ENCODE results near the gene VENTX.

- TF ChIP-seq CTCF (IDR thresholded peaks at IDR 0.05) (no peak), ZNF263 (CRISPR knock-in tag; IDR thresholded peaks at IDR 0.05; ENCODE audit: low read depth) (no peak), TEAD4 (CRISPR knock-in tag; IDR thresholded peaks at IDR 0.05) (no peak), ZMAT4 (CRISPR knock-in tag; IDR thresholded peaks at IDR 0.05) (no peak), ELF4 (CRISPR knock-in tag; IDR thresholded peaks at IDR 0.05; ENCODE audit: low read depth) (no peak), CDX4 (CRISPR knock-in tag; IDR thresholded peaks at IDR 0.05; ENCODE audit: borderline replicate concordance) (no peak)
- TF ChIP-seq, protein P1, sequence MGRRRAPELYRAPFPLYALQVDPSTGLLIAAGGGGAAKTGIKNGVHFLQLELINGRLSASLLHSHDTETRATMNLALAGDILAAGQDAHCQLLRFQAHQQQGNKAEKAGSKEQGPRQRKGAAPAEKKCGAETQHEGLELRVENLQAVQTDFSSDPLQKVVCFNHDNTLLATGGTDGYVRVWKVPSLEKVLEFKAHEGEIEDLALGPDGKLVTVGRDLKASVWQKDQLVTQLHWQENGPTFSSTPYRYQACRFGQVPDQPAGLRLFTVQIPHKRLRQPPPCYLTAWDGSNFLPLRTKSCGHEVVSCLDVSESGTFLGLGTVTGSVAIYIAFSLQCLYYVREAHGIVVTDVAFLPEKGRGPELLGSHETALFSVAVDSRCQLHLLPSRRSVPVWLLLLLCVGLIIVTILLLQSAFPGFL (CRISPR knock-in tag; IDR thresholded peaks at IDR 0.05; ENCODE audit: borderline replicate concordance) = no peak
- TF ChIP-seq, protein P2, sequence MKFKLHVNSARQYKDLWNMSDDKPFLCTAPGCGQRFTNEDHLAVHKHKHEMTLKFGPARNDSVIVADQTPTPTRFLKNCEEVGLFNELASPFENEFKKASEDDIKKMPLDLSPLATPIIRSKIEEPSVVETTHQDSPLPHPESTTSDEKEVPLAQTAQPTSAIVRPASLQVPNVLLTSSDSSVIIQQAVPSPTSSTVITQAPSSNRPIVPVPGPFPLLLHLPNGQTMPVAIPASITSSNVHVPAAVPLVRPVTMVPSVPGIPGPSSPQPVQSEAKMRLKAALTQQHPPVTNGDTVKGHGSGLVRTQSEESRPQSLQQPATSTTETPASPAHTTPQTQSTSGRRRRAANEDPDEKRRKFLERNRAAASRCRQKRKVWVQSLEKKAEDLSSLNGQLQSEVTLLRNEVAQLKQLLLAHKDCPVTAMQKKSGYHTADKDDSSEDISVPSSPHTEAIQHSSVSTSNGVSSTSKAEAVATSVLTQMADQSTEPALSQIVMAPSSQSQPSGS (CRISPR knock-in tag; IDR thresholded peaks at IDR 0.05; ENCODE audit: borderline replicate concordance, low read depth) = no peak
- TF ChIP-seq, protein P3, sequence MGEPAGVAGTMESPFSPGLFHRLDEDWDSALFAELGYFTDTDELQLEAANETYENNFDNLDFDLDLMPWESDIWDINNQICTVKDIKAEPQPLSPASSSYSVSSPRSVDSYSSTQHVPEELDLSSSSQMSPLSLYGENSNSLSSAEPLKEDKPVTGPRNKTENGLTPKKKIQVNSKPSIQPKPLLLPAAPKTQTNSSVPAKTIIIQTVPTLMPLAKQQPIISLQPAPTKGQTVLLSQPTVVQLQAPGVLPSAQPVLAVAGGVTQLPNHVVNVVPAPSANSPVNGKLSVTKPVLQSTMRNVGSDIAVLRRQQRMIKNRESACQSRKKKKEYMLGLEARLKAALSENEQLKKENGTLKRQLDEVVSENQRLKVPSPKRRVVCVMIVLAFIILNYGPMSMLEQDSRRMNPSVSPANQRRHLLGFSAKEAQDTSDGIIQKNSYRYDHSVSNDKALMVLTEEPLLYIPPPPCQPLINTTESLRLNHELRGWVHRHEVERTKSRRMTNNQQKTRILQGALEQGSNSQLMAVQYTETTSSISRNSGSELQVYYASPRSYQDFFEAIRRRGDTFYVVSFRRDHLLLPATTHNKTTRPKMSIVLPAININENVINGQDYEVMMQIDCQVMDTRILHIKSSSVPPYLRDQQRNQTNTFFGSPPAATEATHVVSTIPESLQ (CRISPR knock-in tag; IDR thresholded peaks at IDR 0.05) = no peak
- TF ChIP-seq, protein P4, sequence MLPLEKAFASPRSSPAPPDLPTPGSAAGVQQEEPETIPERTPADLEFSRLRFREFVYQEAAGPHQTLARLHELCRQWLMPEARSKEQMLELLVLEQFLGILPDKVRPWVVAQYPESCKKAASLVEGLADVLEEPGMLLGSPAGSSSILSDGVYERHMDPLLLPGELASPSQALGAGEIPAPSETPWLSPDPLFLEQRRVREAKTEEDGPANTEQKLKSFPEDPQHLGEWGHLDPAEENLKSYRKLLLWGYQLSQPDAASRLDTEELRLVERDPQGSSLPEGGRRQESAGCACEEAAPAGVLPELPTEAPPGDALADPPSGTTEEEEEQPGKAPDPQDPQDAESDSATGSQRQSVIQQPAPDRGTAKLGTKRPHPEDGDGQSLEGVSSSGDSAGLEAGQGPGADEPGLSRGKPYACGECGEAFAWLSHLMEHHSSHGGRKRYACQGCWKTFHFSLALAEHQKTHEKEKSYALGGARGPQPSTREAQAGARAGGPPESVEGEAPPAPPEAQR (CRISPR knock-in tag; IDR thresholded peaks at IDR 0.05) = no peak
- TF ChIP-seq, protein P5, sequence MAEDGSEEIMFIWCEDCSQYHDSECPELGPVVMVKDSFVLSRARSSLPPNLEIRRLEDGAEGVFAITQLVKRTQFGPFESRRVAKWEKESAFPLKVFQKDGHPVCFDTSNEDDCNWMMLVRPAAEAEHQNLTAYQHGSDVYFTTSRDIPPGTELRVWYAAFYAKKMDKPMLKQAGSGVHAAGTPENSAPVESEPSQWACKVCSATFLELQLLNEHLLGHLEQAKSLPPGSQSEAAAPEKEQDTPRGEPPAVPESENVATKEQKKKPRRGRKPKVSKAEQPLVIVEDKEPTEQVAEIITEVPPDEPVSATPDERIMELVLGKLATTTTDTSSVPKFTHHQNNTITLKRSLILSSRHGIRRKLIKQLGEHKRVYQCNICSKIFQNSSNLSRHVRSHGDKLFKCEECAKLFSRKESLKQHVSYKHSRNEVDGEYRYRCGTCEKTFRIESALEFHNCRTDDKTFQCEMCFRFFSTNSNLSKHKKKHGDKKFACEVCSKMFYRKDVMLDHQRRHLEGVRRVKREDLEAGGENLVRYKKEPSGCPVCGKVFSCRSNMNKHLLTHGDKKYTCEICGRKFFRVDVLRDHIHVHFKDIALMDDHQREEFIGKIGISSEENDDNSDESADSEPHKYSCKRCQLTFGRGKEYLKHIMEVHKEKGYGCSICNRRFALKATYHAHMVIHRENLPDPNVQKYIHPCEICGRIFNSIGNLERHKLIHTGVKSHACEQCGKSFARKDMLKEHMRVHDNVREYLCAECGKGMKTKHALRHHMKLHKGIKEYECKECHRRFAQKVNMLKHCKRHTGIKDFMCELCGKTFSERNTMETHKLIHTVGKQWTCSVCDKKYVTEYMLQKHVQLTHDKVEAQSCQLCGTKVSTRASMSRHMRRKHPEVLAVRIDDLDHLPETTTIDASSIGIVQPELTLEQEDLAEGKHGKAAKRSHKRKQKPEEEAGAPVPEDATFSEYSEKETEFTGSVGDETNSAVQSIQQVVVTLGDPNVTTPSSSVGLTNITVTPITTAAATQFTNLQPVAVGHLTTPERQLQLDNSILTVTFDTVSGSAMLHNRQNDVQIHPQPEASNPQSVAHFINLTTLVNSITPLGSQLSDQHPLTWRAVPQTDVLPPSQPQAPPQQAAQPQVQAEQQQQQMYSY (CRISPR knock-in tag; IDR thresholded peaks at IDR 0.05) = no peak
These were observed 21.4 kb downstream of the VENTX start for GRCh38 chr10:133258818-133259601.
